A673 (cell line): ENCODE results near the gene ZNF554.

Source experiments
- EZH2 ChIP-seq: fragments of 200-600 bp; sonication (generic); IDR thresholded peaks from 2 replicates; pipeline ENCODE4 v1.6.1; 2017; ENCODE audit warnings: borderline replicate concordance, low read depth, mild to moderate bottlenecking, mixed read lengths, antibody characterized with exemption, low read length; ENCODE audit not compliant: poor library complexity, severe bottlenecking
- TF ChIP-seq, protein P1 (sequence below): fragments of 300-800, 200-600 bp; sonication (generic); conservative IDR thresholded peaks from 2 replicates; pipeline ENCODE4 v1.5.1; 2017; ENCODE audit warnings: low read depth, mild to moderate bottlenecking, antibody characterized with exemption, low read length, moderate library complexity, mixed read lengths

DNA sequence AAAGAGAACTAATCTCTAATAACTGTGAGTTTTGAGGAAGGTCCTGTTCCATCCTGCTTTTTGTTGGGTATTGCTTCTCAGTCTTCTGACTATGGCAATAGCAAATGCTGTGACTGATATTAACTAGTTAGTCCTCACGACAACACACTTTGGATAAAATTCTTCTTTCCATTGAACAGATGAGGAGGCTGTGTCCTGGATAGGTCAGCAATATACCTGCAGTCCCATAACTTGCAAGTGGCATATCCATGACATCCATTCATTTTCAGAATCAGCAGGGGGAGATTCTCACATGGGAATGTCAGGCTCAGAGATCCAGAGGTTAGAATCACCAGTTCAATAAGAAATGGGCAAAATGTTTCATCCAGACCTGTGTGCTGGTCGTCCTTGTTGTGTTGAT, 7.4 kb downstream of the ZNF554 start:
- TF ChIP-seq, protein P1, sequence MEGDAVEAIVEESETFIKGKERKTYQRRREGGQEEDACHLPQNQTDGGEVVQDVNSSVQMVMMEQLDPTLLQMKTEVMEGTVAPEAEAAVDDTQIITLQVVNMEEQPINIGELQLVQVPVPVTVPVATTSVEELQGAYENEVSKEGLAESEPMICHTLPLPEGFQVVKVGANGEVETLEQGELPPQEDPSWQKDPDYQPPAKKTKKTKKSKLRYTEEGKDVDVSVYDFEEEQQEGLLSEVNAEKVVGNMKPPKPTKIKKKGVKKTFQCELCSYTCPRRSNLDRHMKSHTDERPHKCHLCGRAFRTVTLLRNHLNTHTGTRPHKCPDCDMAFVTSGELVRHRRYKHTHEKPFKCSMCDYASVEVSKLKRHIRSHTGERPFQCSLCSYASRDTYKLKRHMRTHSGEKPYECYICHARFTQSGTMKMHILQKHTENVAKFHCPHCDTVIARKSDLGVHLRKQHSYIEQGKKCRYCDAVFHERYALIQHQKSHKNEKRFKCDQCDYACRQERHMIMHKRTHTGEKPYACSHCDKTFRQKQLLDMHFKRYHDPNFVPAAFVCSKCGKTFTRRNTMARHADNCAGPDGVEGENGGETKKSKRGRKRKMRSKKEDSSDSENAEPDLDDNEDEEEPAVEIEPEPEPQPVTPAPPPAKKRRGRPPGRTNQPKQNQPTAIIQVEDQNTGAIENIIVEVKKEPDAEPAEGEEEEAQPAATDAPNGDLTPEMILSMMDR: no peak
- no peak for TF ChIP-seq EZH2
